ENCODE results near the gene ZFYVE9. TPM values are rescaled to one million over a fixed set of nuclear protein-coding genes. Genes with fewer than 3 reads are reported as not detected.
"Not testable (repeated sequence)": the region's sequence is repeated elsewhere in the genome, so short reads cannot be mapped to it uniquely, and the experiment has no call there.

The ZFYVE9 gene
- total and polyA plus RNA-seq, 2 of the 13 experiments (the other 11 are each of a cell fraction or from before 2014, with no cell fraction given), result 9.2 to 19.8 TPM

- TF ChIP-seq PAXIP1 (CRISPR knock-in tag; conservative IDR thresholded peaks at IDR 0.05) (peak; percentile 36; the same call in 1 of the 2 replicates), SRY (CRISPR knock-in tag; IDR thresholded peaks at IDR 0.05) (peak; percentile 6; the same call in 1 of the 2 replicates), MAX (IDR thresholded peaks at IDR 0.05) (peak; percentile 82), AHR (CRISPR knock-in tag; IDR thresholded peaks at IDR 0.05) (peak; percentile 76; the same call in 1 of the 2 replicates), HMG20B (CRISPR knock-in tag; conservative IDR thresholded peaks at IDR 0.05) (no peak), RBM39 (IDR thresholded peaks at IDR 0.05; ENCODE audit: low read depth, low read length, poor library complexity, severe bottlenecking) (peak; percentile 19), ZNF605 (CRISPR knock-in tag; IDR thresholded peaks at IDR 0.05) (peak; percentile 73)
These were observed at the start of gene ZFYVE9 (continued) for GRCh38 chr1:52141513-52142219.

- H3K27me3 ChIP-seq (ENCODE audit: control insufficient read depth in 1 of 2, insufficient read depth in 2 of 2, low read length in 2 of 2); H3K27ac ChIP-seq (ENCODE audit: extremely low read length, insufficient read depth, low read length); H3K9ac ChIP-seq (ENCODE audit: insufficient read depth, low read depth, low read length); H3K36me3 ChIP-seq (replicated peaks in 1 of 2; ENCODE audit: control insufficient read depth in 1 of 2, insufficient read depth in 2 of 2, low read length in 2 of 2); intact Hi-C loops (cut with micrococcal nuclease; ENCODE audit: unreplicated experiment); H3K79me2 ChIP-seq (ENCODE audit: insufficient read depth, low read length); H3K9me3 ChIP-seq (ENCODE audit: low read length); in situ Hi-C loops (cut with HindIII; ENCODE audit: extremely low pct_ligation_motif_present, low pct_unique_long_range_greater_than_20kb); FAIRE-seq; H4K20me1 ChIP-seq (ENCODE audit: insufficient read depth, low read length); DNase-seq (ENCODE audit: low spot score); CTCF ChIA-PET (ENCODE audit: low intra/inter-chr PET ratio, low total read pairs); H2AFZ ChIP-seq (ENCODE audit: low read length); BruUV-seq (replicated peaks); ATAC-seq; H3K4me2 ChIP-seq (ENCODE audit: low read depth, low read length); H3K4me3 ChIP-seq (replicated peaks in 1 of 3; ENCODE audit: insufficient read depth in 1 of 3, low read depth in 2 of 3, low read length in 3 of 3); TF ChIP-seq NR2F6 (IDR thresholded peaks at IDR 0.05): not testable (repeated sequence)
- WGBS (ENCODE audit: low lambda C conversion rate), result 85% methylated on average over 6 of the region's 7 CpGs
- POLR2A ChIA-PET, result interaction anchor here (0.6 kb wide), 1 partner anchor 14 kb away, joined by 3 read pairs; no protein-coding TSS in a partner anchor
- peaks cover 20% of the 10 kb centered on the region for H3K4me1 ChIP-seq (ENCODE audit: insufficient read depth, low read length)
- peak; percentile 25; the same call in 1 of the 2 replicates for TF ChIP-seq ZNF770 (CRISPR knock-in tag; IDR thresholded peaks at IDR 0.05)
- TF ChIP-seq PAF1 (CRISPR knock-in tag; IDR thresholded peaks at IDR 0.05), result peak; percentile 59; the same call in 1 of the 2 replicates
- peak; percentile 16; the same call in 1 of the 2 replicates for TF ChIP-seq NR2F6 (CRISPR knock-in tag; IDR thresholded peaks at IDR 0.05)
- TF ChIP-seq ZNF121 (CRISPR knock-in tag; IDR thresholded peaks at IDR 0.05), result peak; percentile 88
These were observed 47.6 kb upstream of the ZFYVE9 start for GRCh38 chr1:52094300-52094699.

Measured in HepG2 (cell line).